HepG2 (cell line): ENCODE data around the gene RNASE13. TPM values are rescaled to one million over a fixed set of nuclear protein-coding genes. Genes with fewer than 3 reads are reported as not detected.
A peak's percentile ranks its signal among the peaks of the same experiment; 100 is the strongest.

Source experiments
- AGO1 ChIP-seq: fragments of 200-400 bp; formaldehyde crosslinking; IDR thresholded peaks from 2 replicates; pipeline ENCODE4 v1.6.1; 2017; ENCODE audit warnings: mild to moderate bottlenecking, low read depth, low read length, moderate library complexity; ENCODE audit not compliant: poor library complexity, severe bottlenecking
- BCL6 ChIP-seq: IDR thresholded peaks from 2 replicates; pipeline ENCODE4 v1.6.1; 2016; ENCODE audit warnings: missing genetic modification reagents, missing compliant biosample characterization
- ERF ChIP-seq: IDR thresholded peaks from 2 replicates; pipeline ENCODE4 v1.6.1; 2018; ENCODE audit warnings: missing biosample characterization, missing genetic modification reagents
- GFI1 ChIP-seq: sonication (generic); formaldehyde crosslinking; IDR thresholded peaks from 2 replicates; pipeline ENCODE4 v1.5.0; 2020; ENCODE audit warnings: missing genetic modification reagents, mild to moderate bottlenecking, borderline replicate concordance
- HINFP ChIP-seq: sonication (generic); formaldehyde crosslinking; IDR thresholded peaks from 2 replicates; pipeline ENCODE4 v1.4.0; 2020; ENCODE audit warnings: low read depth, mild to moderate bottlenecking, missing genetic modification reagents
- JUND ChIP-seq: sonication (generic); formaldehyde crosslinking; IDR thresholded peaks from 2 replicates; pipeline ENCODE4 v1.8.0; 2022; ENCODE audit warnings: mild to moderate bottlenecking, missing genetic modification reagents
- MBD4 ChIP-seq: IDR thresholded peaks from 2 replicates; pipeline ENCODE4 v1.6.1; 2012; ENCODE audit warnings: low read length, inconsistent platforms, borderline replicate concordance
- MEIS2 ChIP-seq: sonication (generic); formaldehyde crosslinking; IDR thresholded peaks from 2 replicates; pipeline ENCODE4 v1.9.0; 2021; ENCODE audit warnings: mild to moderate bottlenecking, missing genetic modification reagents
- MYC ChIP-seq: sonication (generic); formaldehyde crosslinking; IDR thresholded peaks from 2 replicates; pipeline ENCODE4 v1.9.0; 2021; ENCODE audit warnings: missing genetic modification reagents, borderline replicate concordance
- PLRG1 ChIP-seq: fragments of 450-650 bp; conservative IDR thresholded peaks from 2 replicates; pipeline ENCODE4 v1.6.1; 2016
- PRMT3 ChIP-seq: sonication (generic); formaldehyde crosslinking; IDR thresholded peaks from 2 replicates; pipeline ENCODE4 v1.8.1; 2022; ENCODE audit warnings: low read depth, mild to moderate bottlenecking, moderate library complexity, missing genetic modification reagents, borderline replicate concordance
- PRPF4 ChIP-seq: fragments of 200-400 bp; formaldehyde crosslinking; IDR thresholded peaks from 2 replicates; pipeline ENCODE4 v1.6.1; 2016; ENCODE audit warnings: low read length, low read depth; ENCODE audit not compliant: poor library complexity, severe bottlenecking
- TSC22D2 ChIP-seq: sonication (generic); formaldehyde crosslinking; IDR thresholded peaks from 2 replicates; pipeline ENCODE4 v1.5.1; 2020; ENCODE audit warnings: missing genetic modification reagents, mild to moderate bottlenecking, borderline replicate concordance
- ZNF207 ChIP-seq: fragments of 450-650 bp; IDR thresholded peaks from 2 replicates; pipeline ENCODE4 v1.6.1; 2016; ENCODE audit warnings: antibody characterized with exemption, borderline replicate concordance
- ZNF256 ChIP-seq: sonication (generic); formaldehyde crosslinking; conservative IDR thresholded peaks from 2 replicates; pipeline ENCODE4 v1.4.0; 2020; ENCODE audit warnings: missing genetic modification reagents
- ZNF30 ChIP-seq: sonication (generic); formaldehyde crosslinking; IDR thresholded peaks from 2 replicates; pipeline ENCODE4 v1.5.0; 2020; ENCODE audit warnings: mild to moderate bottlenecking, missing genetic modification reagents
- ZNF572 ChIP-seq: sonication (generic); formaldehyde crosslinking; IDR thresholded peaks from 2 replicates; pipeline ENCODE4 v1.5.1; 2020; ENCODE audit warnings: mild to moderate bottlenecking, missing genetic modification reagents
- ZNF598 ChIP-seq: sonication (generic); formaldehyde crosslinking; IDR thresholded peaks from 2 replicates; pipeline ENCODE4 v1.5.1; 2020; ENCODE audit warnings: mild to moderate bottlenecking, missing genetic modification reagents, borderline replicate concordance
- ZNF605 ChIP-seq: sonication (generic); formaldehyde crosslinking; IDR thresholded peaks from 2 replicates; pipeline ENCODE4 v1.8.0; 2022; ENCODE audit warnings: mild to moderate bottlenecking, missing genetic modification reagents
- ZNF879 ChIP-seq: sonication (generic); formaldehyde crosslinking; IDR thresholded peaks from 2 replicates; pipeline ENCODE4 v1.8.1; 2023; ENCODE audit warnings: missing genetic modification reagents
- ZSCAN31 ChIP-seq: sonication (generic); formaldehyde crosslinking; IDR thresholded peaks from 2 replicates; pipeline ENCODE4 v1.5.0; 2020; ENCODE audit warnings: low read depth, mild to moderate bottlenecking, missing genetic modification reagents
- polyA plus RNA-seq, 8 experiments: library from polyadenylated mRNA; depleted of rRNA in 3 of 8; stranded (reverse) in 7 of 8; unstranded in 1 of 8; fragments of >200 nt; fragmentation: Illumina TruSeq in 4 of 8; extraction: Trizol in 4 of 8; gene quantifications; 2 replicates each; pipeline versions ENCODE4 v1.2.1 to v1.2.3, GENCODE V29; 2011 to 2016; ENCODE audit warnings: low read depth in 4 of 8, missing spikeins in 1 of 8, mixed read lengths in 1 of 8; ENCODE audit not compliant: insufficient read depth in 1 of 8
- total RNA-seq, 5 experiments: library from RNA; depleted of rRNA; stranded (reverse); fragments of >200 nt; fragmentation: Illumina TruSeq; extraction: Trizol; gene quantifications; 2 replicates each; pipeline ENCODE4 v1.2.3, GENCODE V29; 2016; ENCODE audit warnings: low read depth in 1 of 5
- TF ChIP-seq, protein P1 (sequence below): sonication (generic); formaldehyde crosslinking; IDR thresholded peaks from 2 replicates; pipeline ENCODE4 v1.8.0; 2022; ENCODE audit warnings: missing genetic modification reagents, mild to moderate bottlenecking, borderline replicate concordance
- TF ChIP-seq, protein P2 (sequence below): sonication (generic); formaldehyde crosslinking; IDR thresholded peaks from 2 replicates; pipeline ENCODE4 v1.4.0; 2020; ENCODE audit warnings: missing genetic modification reagents, borderline replicate concordance

RNASE13 gene
- total and polyA plus RNA-seq, 2 of the 13 experiments (the other 11 are each of a cell fraction or from before 2014, with no cell fraction given): 1.0 TPM; not detected in 1

DNA sequence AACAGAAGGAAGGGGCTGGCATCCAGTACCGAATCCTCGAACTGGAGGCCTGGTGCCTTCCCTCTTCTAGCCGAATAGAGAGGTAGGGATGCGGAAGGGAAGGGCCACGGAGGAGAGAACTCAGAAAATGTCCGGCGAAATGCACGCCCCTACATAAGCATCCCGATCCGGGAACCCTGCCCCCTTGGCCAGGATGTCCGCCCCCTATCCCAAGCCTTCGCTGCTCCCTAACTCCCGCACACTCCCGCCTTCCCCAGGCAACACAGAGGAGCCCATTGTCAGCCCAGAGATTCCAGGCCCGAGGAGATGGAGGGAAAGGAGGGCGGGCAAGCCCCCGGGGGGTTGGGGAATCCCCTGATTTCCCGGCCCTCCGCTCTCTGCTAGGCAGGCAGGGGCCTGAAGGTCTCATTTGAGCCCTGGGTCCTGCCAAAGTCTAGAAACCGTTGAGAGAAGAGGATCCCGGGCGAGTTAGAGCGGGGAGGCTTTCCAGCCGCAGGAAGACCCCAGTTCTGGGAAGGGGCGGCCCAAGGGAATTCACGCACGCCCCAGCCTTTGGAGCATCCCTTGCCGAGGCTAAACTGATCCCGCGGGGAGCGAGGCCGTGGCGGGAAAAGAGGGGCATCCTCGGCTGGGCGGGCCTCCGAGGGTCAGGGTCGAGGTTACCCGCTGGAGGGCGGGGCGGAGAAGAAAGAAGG lies 34.9 kb upstream of the RNASE13 start (continued):
- TF ChIP-seq MYC (CRISPR knock-in tag): peak; percentile 34; the same call in 1 of the 2 replicates
- TF ChIP-seq GFI1 (CRISPR knock-in tag): 0 out of 2 replicates have a peak, but pooled peaks have one; percentile 45
- peak; percentile 79; the same call in 1 of the 2 replicates for TF ChIP-seq HINFP (CRISPR knock-in tag)
- TF ChIP-seq JUND: no peak
- no peak for TF ChIP-seq ZSCAN31
- TF ChIP-seq TSC22D2 (CRISPR knock-in tag): no peak
- peak; percentile 94 for TF ChIP-seq ZNF572 (CRISPR knock-in tag)
- TF ChIP-seq BCL6: peak; percentile 60
- TF ChIP-seq, protein P1, sequence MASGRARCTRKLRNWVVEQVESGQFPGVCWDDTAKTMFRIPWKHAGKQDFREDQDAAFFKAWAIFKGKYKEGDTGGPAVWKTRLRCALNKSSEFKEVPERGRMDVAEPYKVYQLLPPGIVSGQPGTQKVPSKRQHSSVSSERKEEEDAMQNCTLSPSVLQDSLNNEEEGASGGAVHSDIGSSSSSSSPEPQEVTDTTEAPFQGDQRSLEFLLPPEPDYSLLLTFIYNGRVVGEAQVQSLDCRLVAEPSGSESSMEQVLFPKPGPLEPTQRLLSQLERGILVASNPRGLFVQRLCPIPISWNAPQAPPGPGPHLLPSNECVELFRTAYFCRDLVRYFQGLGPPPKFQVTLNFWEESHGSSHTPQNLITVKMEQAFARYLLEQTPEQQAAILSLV (CRISPR knock-in tag): no peak
- TF ChIP-seq ZNF256 (CRISPR knock-in tag): no peak
- peak; percentile 92; the same call in 1 of the 2 replicates for TF ChIP-seq ZNF605
- peak; percentile 24 for TF ChIP-seq AGO1
- TF ChIP-seq, protein P2, sequence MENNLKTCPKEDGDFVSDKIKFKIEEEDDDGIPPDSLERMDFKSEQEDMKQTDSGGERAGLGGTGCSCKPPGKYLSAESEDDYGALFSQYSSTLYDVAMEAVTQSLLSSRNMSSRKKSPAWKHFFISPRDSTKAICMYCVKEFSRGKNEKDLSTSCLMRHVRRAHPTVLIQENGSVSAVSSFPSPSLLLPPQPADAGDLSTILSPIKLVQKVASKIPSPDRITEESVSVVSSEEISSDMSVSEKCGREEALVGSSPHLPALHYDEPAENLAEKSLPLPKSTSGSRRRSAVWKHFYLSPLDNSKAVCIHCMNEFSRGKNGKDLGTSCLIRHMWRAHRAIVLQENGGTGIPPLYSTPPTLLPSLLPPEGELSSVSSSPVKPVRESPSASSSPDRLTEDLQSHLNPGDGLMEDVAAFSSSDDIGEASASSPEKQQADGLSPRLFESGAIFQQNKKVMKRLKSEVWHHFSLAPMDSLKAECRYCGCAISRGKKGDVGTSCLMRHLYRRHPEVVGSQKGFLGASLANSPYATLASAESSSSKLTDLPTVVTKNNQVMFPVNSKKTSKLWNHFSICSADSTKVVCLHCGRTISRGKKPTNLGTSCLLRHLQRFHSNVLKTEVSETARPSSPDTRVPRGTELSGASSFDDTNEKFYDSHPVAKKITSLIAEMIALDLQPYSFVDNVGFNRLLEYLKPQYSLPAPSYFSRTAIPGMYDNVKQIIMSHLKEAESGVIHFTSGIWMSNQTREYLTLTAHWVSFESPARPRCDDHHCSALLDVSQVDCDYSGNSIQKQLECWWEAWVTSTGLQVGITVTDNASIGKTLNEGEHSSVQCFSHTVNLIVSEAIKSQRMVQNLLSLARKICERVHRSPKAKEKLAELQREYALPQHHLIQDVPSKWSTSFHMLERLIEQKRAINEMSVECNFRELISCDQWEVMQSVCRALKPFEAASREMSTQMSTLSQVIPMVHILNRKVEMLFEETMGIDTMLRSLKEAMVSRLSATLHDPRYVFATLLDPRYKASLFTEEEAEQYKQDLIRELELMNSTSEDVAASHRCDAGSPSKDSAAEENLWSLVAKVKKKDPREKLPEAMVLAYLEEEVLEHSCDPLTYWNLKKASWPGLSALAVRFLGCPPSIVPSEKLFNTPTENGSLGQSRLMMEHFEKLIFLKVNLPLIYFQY: no peak
- TF ChIP-seq MEIS2: peak; percentile 66; the same call in 1 of the 2 replicates
- no peak for TF ChIP-seq ERF (CRISPR knock-in tag)
- no peak for TF ChIP-seq PLRG1
- no peak for TF ChIP-seq PRPF4
- no peak for TF ChIP-seq MBD4
- peak; percentile 75; the same call in 1 of the 2 replicates for TF ChIP-seq ZNF879 (CRISPR knock-in tag)
- TF ChIP-seq ZNF30 (CRISPR knock-in tag): no peak
- TF ChIP-seq ZNF598 (CRISPR knock-in tag): peak; percentile 77; the same call in 1 of the 2 replicates
- no peak; the same call in 1 of the 2 replicates for TF ChIP-seq PRMT3
- TF ChIP-seq ZNF207: no peak
